ENCODE data around the gene DHRSX.
"Not testable (repeated sequence)": the region's sequence is repeated elsewhere in the genome, so short reads cannot be mapped to it uniquely, and the experiment has no call there.

DHRSX gene

GRCh38 chrX:2315434-2315833, 185.3 kb downstream of the DHRSX start:
- H3K4me2 ChIP-seq, result no peak overlapping the region
- H3K27ac ChIP-seq, result no peak overlapping the region
- H3K4me3 ChIP-seq (IDR thresholded peaks at IDR 0.05; ENCODE audit: insufficient read depth, low read depth, low read length), result no peak overlapping the region
- no peaks in the 10 kb centered on the region for H3K27me3 ChIP-seq (ENCODE audit: insufficient read depth, low read depth)
- H3K4me1 ChIP-seq (ENCODE audit: low read depth, poor library complexity, severe bottlenecking), result no peaks in the 10 kb centered on the region
- H2AFZ ChIP-seq (ENCODE audit: low read depth), result no peak overlapping the region
- H3K79me2 ChIP-seq (ENCODE audit: insufficient read depth, low read depth), result no peaks in the 10 kb centered on the region
- H3K36me3 ChIP-seq (ENCODE audit: insufficient read depth), result no peaks in the 10 kb centered on the region
- no peak overlapping the region for H3K9ac ChIP-seq
- no peak for TF ChIP-seq CTCF (conservative IDR thresholded peaks at IDR 0.05; ENCODE audit: low read depth, low read length)
- no peaks in the 10 kb centered on the region for H4K20me1 ChIP-seq (ENCODE audit: insufficient read depth)

GRCh38 chrX:2314831-2315365, 185.9 kb downstream of the DHRSX start:
- Histone ChIP-seq H3K4me2 (no peak overlapping the region), H3K36me3 (ENCODE audit: insufficient read depth) (no peaks in the 10 kb centered on the region)
- TF ChIP-seq CTCF (conservative IDR thresholded peaks at IDR 0.05; ENCODE audit: low read depth, low read length), result no peak

GRCh38 chrX:2313864-2314640, 186.7 kb downstream of the DHRSX start:
- Histone ChIP-seq H3K27ac (no peak overlapping the region), H3K9ac (no peak overlapping the region), H3K4me1 (ENCODE audit: low read depth, poor library complexity, severe bottlenecking) (no peaks in the 10 kb centered on the region), H3K27me3 (ENCODE audit: insufficient read depth, low read depth) (no peaks in the 10 kb centered on the region), H2AFZ (ENCODE audit: low read depth) (no peak overlapping the region), H3K36me3 (ENCODE audit: insufficient read depth) (no peaks in the 10 kb centered on the region), H3K4me3 (IDR thresholded peaks at IDR 0.05; ENCODE audit: insufficient read depth, low read depth, low read length) (no peak overlapping the region), H3K4me2 (no peak overlapping the region), H3K79me2 (ENCODE audit: insufficient read depth, low read depth) (no peaks in the 10 kb centered on the region), H4K20me1 (ENCODE audit: insufficient read depth) (no peaks in the 10 kb centered on the region)
- TF ChIP-seq CTCF (conservative IDR thresholded peaks at IDR 0.05; ENCODE audit: low read depth, low read length), result no peak

More at GRCh38 chrX:2314831-2315365, 185.9 kb downstream of the DHRSX start:
- Histone ChIP-seq H3K27ac (no peak overlapping the region), H3K9ac (no peak overlapping the region), H3K27me3 (ENCODE audit: insufficient read depth, low read depth) (no peaks in the 10 kb centered on the region), H3K4me1 (ENCODE audit: low read depth, poor library complexity, severe bottlenecking) (no peaks in the 10 kb centered on the region), H4K20me1 (ENCODE audit: insufficient read depth) (no peaks in the 10 kb centered on the region), H3K79me2 (ENCODE audit: insufficient read depth, low read depth) (no peaks in the 10 kb centered on the region), H2AFZ (ENCODE audit: low read depth) (no peak overlapping the region), H3K4me3 (IDR thresholded peaks at IDR 0.05; ENCODE audit: insufficient read depth, low read depth, low read length) (no peak overlapping the region)

GRCh38 chrX:2312061-2312591, 188.7 kb downstream of the DHRSX start:
- H3K27me3 ChIP-seq (ENCODE audit: insufficient read depth, low read depth); H2AFZ ChIP-seq (ENCODE audit: low read depth); H3K4me1 ChIP-seq (ENCODE audit: low read depth, poor library complexity, severe bottlenecking); H3K36me3 ChIP-seq (ENCODE audit: insufficient read depth); H3K4me3 ChIP-seq (IDR thresholded peaks at IDR 0.05; ENCODE audit: insufficient read depth, low read depth, low read length); H3K9ac ChIP-seq; H3K4me2 ChIP-seq; H3K79me2 ChIP-seq (ENCODE audit: insufficient read depth, low read depth); H3K27ac ChIP-seq; H4K20me1 ChIP-seq (ENCODE audit: insufficient read depth): not testable (repeated sequence)

GRCh38 chrX:2311501-2311900, 189.3 kb downstream of the DHRSX start:
- Histone ChIP-seq H3K36me3 (ENCODE audit: insufficient read depth) (no peaks in the 10 kb centered on the region), H2AFZ (ENCODE audit: low read depth) (no peak overlapping the region), H3K4me2 (no peak overlapping the region), H3K4me3 (IDR thresholded peaks at IDR 0.05; ENCODE audit: insufficient read depth, low read depth, low read length) (no peak overlapping the region), H3K79me2 (ENCODE audit: insufficient read depth, low read depth) (no peaks in the 10 kb centered on the region), H3K4me1 (ENCODE audit: low read depth, poor library complexity, severe bottlenecking) (no peaks in the 10 kb centered on the region), H3K9ac (no peak overlapping the region), H3K27me3 (ENCODE audit: insufficient read depth, low read depth) (no peaks in the 10 kb centered on the region), H4K20me1 (ENCODE audit: insufficient read depth) (no peaks in the 10 kb centered on the region), H3K27ac (no peak overlapping the region)
- no peak for TF ChIP-seq CTCF (conservative IDR thresholded peaks at IDR 0.05; ENCODE audit: low read depth, low read length)
